ENCODE results near the gene FYN.

DNA sequence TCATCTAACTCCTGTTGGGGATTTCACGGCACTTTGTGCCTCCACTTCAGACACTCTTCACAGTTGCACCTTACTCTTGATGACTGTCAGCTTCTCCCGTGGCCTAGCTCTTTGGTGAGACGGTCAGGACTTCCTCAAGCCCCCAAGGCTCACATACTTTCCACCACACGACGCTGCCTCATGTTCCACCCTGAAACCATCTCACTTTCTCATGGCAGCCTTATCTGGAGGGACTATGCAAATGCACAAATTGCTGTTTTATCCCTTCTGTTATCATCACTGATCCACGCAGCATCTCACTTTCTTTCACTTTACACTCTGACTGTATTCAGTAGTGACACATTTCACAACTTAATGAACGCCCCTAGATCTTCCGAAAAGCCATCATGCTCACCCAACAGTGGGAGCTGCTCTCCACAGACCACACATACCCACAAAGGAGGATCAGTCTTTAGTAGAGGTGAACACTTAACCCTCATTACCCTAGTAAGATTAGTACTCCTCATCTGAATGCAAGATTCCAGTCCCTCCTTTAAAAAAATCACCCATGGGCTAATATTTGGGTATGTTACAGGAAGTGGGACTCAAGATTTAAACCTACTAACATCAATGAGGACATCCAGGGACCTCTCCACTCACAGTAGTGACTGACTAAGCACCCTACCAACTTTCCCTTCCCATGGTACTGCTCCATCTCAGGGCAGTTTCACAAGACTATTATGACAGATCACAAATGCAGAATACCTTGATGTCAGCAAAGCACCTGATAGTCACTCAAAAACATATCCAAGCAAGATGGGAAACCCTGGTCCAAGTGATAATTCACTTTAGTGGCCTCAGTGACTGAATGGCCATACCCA is 35.4 kb downstream of the FYN start:
- TF ChIP-seq CTCF (IDR thresholded peaks at IDR 0.05; ENCODE audit: low read depth, low read length, poor library complexity, severe bottlenecking), result no peak
- TF ChIP-seq EZH2phosphoT487 (IDR thresholded peaks at IDR 0.05; ENCODE audit: borderline replicate concordance, low read length), result no peak

Measured in DOHH2 (cell line).